Colon (tissue), 2 donors: Measurements from ENCODE around the gene PKN1.

Experiments used
- FAIRE-seq: peaks from 2 replicates; lab custom pipeline; 2012; peaks lifted over from hg19 to GRCh38; lab: Jason Lieb, UNC
- donor health status: control.
- donor health status: control.

The PKN1 gene

GRCh38 chr19:14515501-14516047 is 82.5 kb downstream of the PKN1 start:
- no peak for FAIRE-seq

GRCh38 chr19:14516048-14516534 is 83.0 kb downstream of the PKN1 start:
- no peak for FAIRE-seq

- FAIRE-seq, result no peak
These were observed 83.8 kb downstream of the PKN1 start for GRCh38 chr19:14516746-14517438.

GRCh38 chr19:14517446-14517839 is 84.3 kb downstream of the PKN1 start:
- FAIRE-seq, result no peak

GRCh38 chr19:14517840-14518505 is 84.9 kb downstream of the PKN1 start, which contains the start of gene DNAJB1:
DNAJB1 (minus strand) TSS chr19:14518397; CDS start chr19:14518349, 48 bp downstream.
- no peak for FAIRE-seq

- no peak for FAIRE-seq
These were observed 86.2 kb downstream of the PKN1 start for GRCh38 chr19:14519245-14519859.

- FAIRE-seq, result no peak
These were observed 86.8 kb downstream of the PKN1 start for GRCh38 chr19:14519860-14520407.

- FAIRE-seq, result no peak
These were observed 87.4 kb downstream of the PKN1 start for GRCh38 chr19:14520543-14520942.
